Fibroblast of lung (primary cell): Measurements from ENCODE around the gene EEFSEC. TPM values are rescaled to one million over a fixed set of nuclear protein-coding genes. Genes with fewer than 3 reads are reported as not detected.

ENCODE experiments used
- DNase-seq, 2 donors: peaks; one replicate each; pipeline versions ENCODE4 v3.0.0 to v3.0.0-alpha.2; 2010; ENCODE audit warnings: low read depth in 2 of 2
- H2AFZ ChIP-seq: 2 replicates; pipeline ENCODE4 v1.5.1; 2012; ENCODE audit warnings: low read length, control low read depth, inconsistent platforms
- H3K27ac ChIP-seq: 2 replicates; pipeline ENCODE4 v1.5.1; 2011; ENCODE audit warnings: low read length, control low read depth; ENCODE audit not compliant: insufficient read depth
- H3K27me3 ChIP-seq: 2 replicates; pipeline ENCODE4 v1.5.1; 2011; ENCODE audit warnings: mild to moderate bottlenecking, low read length; ENCODE audit not compliant: control insufficient read depth, insufficient read depth
- H3K36me3 ChIP-seq: 2 replicates; pipeline ENCODE4 v1.5.1; 2011; ENCODE audit warnings: low read length; ENCODE audit not compliant: control insufficient read depth, insufficient read depth
- H3K4me1 ChIP-seq: 2 replicates; pipeline ENCODE4 v1.5.1; 2011; ENCODE audit warnings: low read length; ENCODE audit not compliant: control insufficient read depth, insufficient read depth; ENCODE audit errors: extremely low read depth
- H3K4me2 ChIP-seq: 2 replicates; pipeline ENCODE4 v1.5.1; 2011; ENCODE audit warnings: low read length, control low read depth; ENCODE audit not compliant: insufficient read depth; ENCODE audit errors: extremely low read depth
- H3K4me3 ChIP-seq, 4 experiments: fragments of 200-600 bp in 1 of 4; sonication (generic) in 1 of 4; replicated peaks in 1 of 4; 2 replicates each; pipeline ENCODE4 v1.5.1; 2011 to 2016; ENCODE audit warnings: low read length in 4 of 4, low read depth in 3 of 4, mild to moderate bottlenecking in 3 of 4, control low read depth in 2 of 4, inconsistent platforms in 1 of 4, mixed read lengths in 1 of 4; ENCODE audit not compliant: insufficient read depth in 1 of 4; ENCODE audit errors: control extremely low read depth in 1 of 4
- H3K79me2 ChIP-seq: 2 replicates; pipeline ENCODE4 v1.5.1; 2012; ENCODE audit warnings: mild to moderate bottlenecking, low read length, inconsistent platforms; ENCODE audit not compliant: control insufficient read depth, insufficient read depth
- H3K9ac ChIP-seq: 2 replicates; pipeline ENCODE4 v1.5.1; 2011; ENCODE audit warnings: mild to moderate bottlenecking, low read length, control low read depth; ENCODE audit not compliant: insufficient read depth
- H3K9me3 ChIP-seq: 2 replicates; pipeline ENCODE4 v1.5.1; 2012; ENCODE audit warnings: low read depth, low read length; ENCODE audit not compliant: control insufficient read depth, insufficient read depth
- H4K20me1 ChIP-seq: 2 replicates; pipeline ENCODE4 v1.5.1; 2011; ENCODE audit warnings: low read length; ENCODE audit not compliant: control insufficient read depth, insufficient read depth; ENCODE audit errors: extremely low read depth
- CTCF ChIP-seq, 2 donors: IDR thresholded peaks in 1 of 2; conservative IDR thresholded peaks in 1 of 2; 1 replicate in 1 of 2; 2 replicates in 1 of 2; pipeline ENCODE4 v1.5.1; 2011 to 2012; ENCODE audit warnings: low read length in 2 of 2, control low read depth in 1 of 2, inconsistent platforms in 1 of 2, low read depth in 1 of 2, mild to moderate bottlenecking in 1 of 2
- EZH2 ChIP-seq: IDR thresholded peaks from 2 replicates; pipeline ENCODE4 v1.5.1; 2012; ENCODE audit warnings: low read length, control low read depth, mild to moderate bottlenecking; ENCODE audit errors: missing control alignments
- polyA plus RNA-seq, 2 donors: library from polyadenylated mRNA; depleted of rRNA in 1 of 2; stranded (reverse) in 1 of 2; unstranded in 1 of 2; fragments of >200 nt; gene quantifications; 2 replicates each; pipeline ENCODE4 v1.2.1, GENCODE V29; 2011 to 2012; ENCODE audit warnings: missing spikeins in 1 of 2
- total RNA-seq: library from RNA; depleted of rRNA; stranded (reverse); fragments of >200 nt; gene quantifications from 2 replicates; pipeline ENCODE4 v1.2.1, GENCODE V29; 2014

EEFSEC gene
- total and polyA plus RNA-seq, 2 donors (not counting 1 experiment from before 2014, with no cell fraction given) = 2.6 to 5.0 TPM

DNA sequence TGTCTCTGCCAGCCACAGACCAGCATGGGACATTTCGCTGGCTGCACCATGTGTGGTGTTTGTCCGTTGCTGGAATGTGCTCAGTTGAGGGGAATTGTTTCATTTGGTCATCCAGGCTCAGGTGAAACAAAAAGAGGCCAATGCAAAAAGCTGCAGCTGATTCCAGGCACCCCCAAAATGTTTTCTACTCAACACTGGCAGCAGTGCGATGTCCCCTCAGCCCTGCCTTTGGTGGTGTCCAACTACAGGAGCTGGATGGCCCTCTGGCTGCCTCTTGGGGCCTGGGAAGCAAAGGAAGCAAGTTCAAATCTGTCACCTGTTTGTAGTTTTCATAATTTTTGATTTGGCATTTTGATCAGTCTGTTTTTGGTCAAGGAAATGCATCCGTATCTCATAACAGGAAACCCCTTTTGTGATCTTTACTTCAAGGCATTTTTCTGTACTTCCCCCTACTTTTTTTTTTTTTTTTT is 141.8 kb downstream of the EEFSEC start:
- no peaks in the 10 kb centered on the region for H3K4me1 ChIP-seq
- H3K27me3 ChIP-seq = no peaks in the 10 kb centered on the region
- no peaks in the 10 kb centered on the region for H3K9me3 ChIP-seq
- H3K36me3 ChIP-seq = no peaks in the 10 kb centered on the region
- no peak for TF ChIP-seq CTCF (conservative IDR thresholded peaks at IDR 0.05 in 1 of 2, IDR thresholded peaks at IDR 0.05 in 1 of 2; ENCODE audit: low read depth in 1 of 2, low read length in 2 of 2)
- TF ChIP-seq EZH2 = no peak
- no peak overlapping the region for H3K9ac ChIP-seq
- H4K20me1 ChIP-seq = no peaks in the 10 kb centered on the region
- no peak for DNase-seq
- no peak overlapping the region for H3K4me2 ChIP-seq
- no peaks in the 10 kb centered on the region for H3K79me2 ChIP-seq
- no peak overlapping the region for H3K4me3 ChIP-seq
- H3K27ac ChIP-seq = no peak overlapping the region
- no peak overlapping the region for H2AFZ ChIP-seq

DNA sequence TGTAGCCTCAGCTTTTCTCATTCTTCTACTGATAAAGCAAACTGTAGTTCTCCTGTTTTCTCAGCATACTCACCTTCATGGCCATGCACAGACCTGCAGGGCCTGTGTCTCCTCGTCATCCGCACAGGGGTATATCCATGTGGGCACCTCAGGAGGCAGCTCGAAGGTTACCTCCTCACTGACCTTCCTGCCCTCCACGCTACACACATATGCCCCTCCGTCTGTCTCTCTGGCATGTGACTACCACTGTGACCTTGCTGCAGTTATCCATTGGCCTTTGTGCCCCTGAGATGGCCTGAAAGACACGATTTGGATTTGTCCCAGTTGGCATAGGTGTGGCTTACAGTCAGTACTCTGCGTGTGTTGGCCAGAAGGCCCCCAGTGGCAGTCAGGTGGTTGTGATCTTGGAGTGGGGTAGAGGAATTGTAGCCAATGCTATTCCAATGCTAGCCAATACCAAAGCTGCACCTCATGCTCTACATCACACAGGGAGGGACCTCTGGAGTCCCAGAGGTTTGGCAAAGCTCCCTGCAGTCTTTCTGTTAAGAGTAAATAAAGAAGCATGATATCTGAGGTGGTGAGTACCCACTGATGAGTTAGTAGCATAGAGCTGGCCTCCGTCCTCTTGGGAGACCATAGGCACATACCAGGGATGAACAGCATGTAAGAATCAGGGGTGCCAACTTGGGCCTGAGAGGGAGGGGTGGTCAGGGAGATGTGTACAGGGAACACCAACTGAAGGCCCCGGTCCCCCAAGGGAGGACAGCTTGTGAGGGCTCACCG is 143.4 kb downstream of the EEFSEC start:
- TF ChIP-seq CTCF (conservative IDR thresholded peaks at IDR 0.05 in 1 of 2, IDR thresholded peaks at IDR 0.05 in 1 of 2; ENCODE audit: low read depth in 1 of 2, low read length in 2 of 2) = no peak
- TF ChIP-seq EZH2 = no peak
- Histone ChIP-seq H3K27ac (no peak overlapping the region), H3K4me3 (no peak overlapping the region), H4K20me1 (no peaks in the 10 kb centered on the region), H3K27me3 (no peaks in the 10 kb centered on the region), H2AFZ (no peak overlapping the region), H3K36me3 (no peaks in the 10 kb centered on the region), H3K4me2 (no peak overlapping the region), H3K9ac (no peak overlapping the region), H3K4me1 (no peaks in the 10 kb centered on the region), H3K79me2 (no peaks in the 10 kb centered on the region), H3K9me3 (no peaks in the 10 kb centered on the region)
- no peak for DNase-seq

- Histone ChIP-seq H2AFZ (no peak overlapping the region), H3K27ac (no peak overlapping the region)
- no peak for DNase-seq
Measured at GRCh38 chr3:128297401-128298138, 144.3 kb downstream of the EEFSEC start.

More at GRCh38 chr3:128297401-128298138, 144.3 kb downstream of the EEFSEC start:
- no peaks in the 10 kb centered on the region for H4K20me1 ChIP-seq
- TF ChIP-seq CTCF (conservative IDR thresholded peaks at IDR 0.05 in 1 of 2, IDR thresholded peaks at IDR 0.05 in 1 of 2; ENCODE audit: low read depth in 1 of 2, low read length in 2 of 2) = no peak
- no peak for TF ChIP-seq EZH2
- no peaks in the 10 kb centered on the region for H3K79me2 ChIP-seq
- no peak overlapping the region for H3K4me2 ChIP-seq
- no peak overlapping the region for H3K9ac ChIP-seq
- H3K4me3 ChIP-seq = no peak overlapping the region
- H3K4me1 ChIP-seq = no peaks in the 10 kb centered on the region
- H3K27me3 ChIP-seq = no peaks in the 10 kb centered on the region
- H3K36me3 ChIP-seq = no peaks in the 10 kb centered on the region
- H3K9me3 ChIP-seq = no peaks in the 10 kb centered on the region
